ENCODE results near the gene POLR1H.

POLR1H gene

GRCh38 chr6:30113003-30113759 is 52.1 kb downstream of the POLR1H start, which contains the start of gene TRIM31:
Gene TRIM31 (minus strand): TSS chr6:30113090. CDS start chr6:30112805, 285 bp downstream.
- no peak for DNase-seq
- in situ Hi-C loops (cut with HindIII; ENCODE audit: low pct_ligation_motif_present, low pct_unique_long_range_greater_than_20kb, low sequenced_read_pairs) = no loop called here

- DNase-seq = peak; percentile 27
- in situ Hi-C loops (cut with HindIII; ENCODE audit: low pct_ligation_motif_present, low pct_unique_long_range_greater_than_20kb, low sequenced_read_pairs) = no loop called here
Observed at GRCh38 chr6:30113841-30114240, 52.8 kb downstream of the POLR1H start.
